Lower lobe of right lung (tissue), 2 donors: ENCODE results near the gene RNF207. TPM values are rescaled to one million over a fixed set of nuclear protein-coding genes. Genes with fewer than 3 reads are reported as not detected.

Experiments used
- ATAC-seq, 2 donors: fragments of 200-7000 bp; cut with Tn5 transposase; one replicate each; pipeline ENCODE4 v1.9.1; 2020 to 2022; ENCODE audit warnings: mild to moderate bottlenecking in 2 of 2, moderate library complexity in 2 of 2
- DNase-seq: peaks from one replicate; pipeline ENCODE4 v3.0.0-alpha.2; 2020
- H3K27ac ChIP-seq: fragments of 200-600 bp; one replicate; pipeline ENCODE4 v1.8.0; 2022
- H3K27me3 ChIP-seq: fragments of 200-600 bp; one replicate; pipeline ENCODE4 v1.8.0; 2022; ENCODE audit warnings: low read depth
- H3K36me3 ChIP-seq: fragments of 200-600 bp; one replicate; pipeline ENCODE4 v1.8.0; 2022; ENCODE audit warnings: mild to moderate bottlenecking
- H3K4me1 ChIP-seq: fragments of 200-600 bp; one replicate; pipeline ENCODE4 v1.8.0; 2022
- H3K4me3 ChIP-seq: fragments of 200-600 bp; one replicate; pipeline ENCODE4 v1.8.0; 2022; ENCODE audit warnings: mild to moderate bottlenecking
- H3K9me3 ChIP-seq: fragments of 200-600 bp; one replicate; pipeline ENCODE4 v1.8.0; 2022
- intact Hi-C: fragments of 100-400 bp; cut with DNase I; formaldehyde crosslinking; loops from one replicate; pipeline ENCODE4 v1.11.0; 2022
- total RNA-seq: library from RNA; stranded (reverse); fragmentation: NEBNext Ultra II Directional; extraction: Animal tissue kit (Norgen Biotek cat#: 25700); gene quantifications from one replicate; pipeline ENCODE4 v1.2.1, GENCODE V29; 2021
- TF ChIP-seq, protein P1 (sequence below): fragments of 200-600 bp; IDR thresholded peaks from one replicate; pipeline ENCODE4 v1.8.0; 2022; ENCODE audit warnings: antibody characterized with exemption, mild to moderate bottlenecking
- donor health status: DM: no; HTN: yes; CAD: no; lungs with severe emphysema.

Gene RNF207
- total RNA-seq, 1 donor from 2014 or later, result 14.0 TPM

DNA sequence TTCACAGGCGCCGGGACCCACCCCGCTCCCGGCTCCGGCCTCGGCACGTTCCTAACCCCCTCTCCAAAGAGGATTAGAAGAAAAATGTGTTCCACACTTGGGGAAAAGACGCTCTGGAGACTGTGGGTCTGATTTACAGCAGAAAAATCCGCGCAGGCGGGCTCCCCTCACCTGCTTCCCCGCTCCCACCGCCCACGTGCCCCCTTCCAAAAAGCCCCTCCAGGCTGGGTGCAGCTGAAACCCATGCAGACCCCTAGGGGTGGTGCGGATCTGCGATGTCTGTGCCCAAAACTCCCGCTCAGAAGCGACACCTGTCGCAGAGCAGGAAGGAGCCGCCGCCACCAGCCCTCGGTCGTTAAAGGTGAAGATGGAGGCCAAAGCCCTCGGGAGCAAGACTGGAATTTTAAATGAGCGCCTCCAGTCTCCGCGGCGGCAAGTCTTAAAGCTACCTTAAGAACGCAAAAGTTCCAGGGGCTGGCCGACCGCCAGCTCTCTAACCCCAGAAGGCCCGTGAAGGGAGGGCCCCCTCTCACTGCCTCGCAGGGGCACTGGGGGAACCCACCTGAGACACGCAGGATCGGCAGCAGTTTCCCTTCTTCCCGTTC, 25.1 kb upstream of the RNF207 start:
- TF ChIP-seq, protein P1, sequence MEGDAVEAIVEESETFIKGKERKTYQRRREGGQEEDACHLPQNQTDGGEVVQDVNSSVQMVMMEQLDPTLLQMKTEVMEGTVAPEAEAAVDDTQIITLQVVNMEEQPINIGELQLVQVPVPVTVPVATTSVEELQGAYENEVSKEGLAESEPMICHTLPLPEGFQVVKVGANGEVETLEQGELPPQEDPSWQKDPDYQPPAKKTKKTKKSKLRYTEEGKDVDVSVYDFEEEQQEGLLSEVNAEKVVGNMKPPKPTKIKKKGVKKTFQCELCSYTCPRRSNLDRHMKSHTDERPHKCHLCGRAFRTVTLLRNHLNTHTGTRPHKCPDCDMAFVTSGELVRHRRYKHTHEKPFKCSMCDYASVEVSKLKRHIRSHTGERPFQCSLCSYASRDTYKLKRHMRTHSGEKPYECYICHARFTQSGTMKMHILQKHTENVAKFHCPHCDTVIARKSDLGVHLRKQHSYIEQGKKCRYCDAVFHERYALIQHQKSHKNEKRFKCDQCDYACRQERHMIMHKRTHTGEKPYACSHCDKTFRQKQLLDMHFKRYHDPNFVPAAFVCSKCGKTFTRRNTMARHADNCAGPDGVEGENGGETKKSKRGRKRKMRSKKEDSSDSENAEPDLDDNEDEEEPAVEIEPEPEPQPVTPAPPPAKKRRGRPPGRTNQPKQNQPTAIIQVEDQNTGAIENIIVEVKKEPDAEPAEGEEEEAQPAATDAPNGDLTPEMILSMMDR, result no peak
- Histone ChIP-seq H3K27ac (no peak overlapping the region), H3K27me3 (peaks cover 48% of the 10 kb centered on the region), H3K36me3 (peaks cover 5% of the 10 kb centered on the region), H3K4me1 (peaks cover 13% of the 10 kb centered on the region), H3K4me3 (no peak overlapping the region), H3K9me3 (no peaks in the 10 kb centered on the region)
- intact Hi-C loops, result no loop called here
- DNase-seq, result no peak
- no peak for ATAC-seq

DNA sequence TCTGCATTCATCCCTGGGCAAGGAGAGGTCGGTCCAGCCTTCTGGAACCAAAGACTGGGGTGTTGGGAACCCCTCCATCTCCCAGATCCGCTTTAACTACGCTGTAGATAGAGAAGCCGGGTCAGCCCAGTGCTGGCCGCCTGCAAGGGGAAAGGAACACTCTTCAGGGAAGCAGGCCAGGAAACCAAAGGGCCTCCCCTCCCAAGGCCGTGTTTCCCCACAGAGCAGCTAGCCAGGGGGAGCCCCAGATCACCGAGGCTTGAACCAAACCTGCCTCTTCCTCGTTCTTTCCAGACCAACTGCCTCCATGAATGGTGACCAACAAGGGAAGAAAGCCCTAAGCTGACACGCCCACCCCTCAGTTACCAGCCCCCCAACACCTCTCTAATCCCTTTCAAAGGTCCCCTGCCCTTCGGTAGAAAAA, 24.6 kb upstream of the RNF207 start:
- no peak overlapping the region for H3K4me3 ChIP-seq
- H3K9me3 ChIP-seq, result no peaks in the 10 kb centered on the region
- peaks cover 9% of the 10 kb centered on the region for H3K36me3 ChIP-seq
- DNase-seq (no peak), ATAC-seq (peak in 1 of 2 donors; percentile 10)
- peaks cover 43% of the 10 kb centered on the region for H3K27me3 ChIP-seq
- H3K27ac ChIP-seq, result no peak overlapping the region
- intact Hi-C loops, result no loop called here
- TF ChIP-seq, protein P1, result no peak
- peaks cover 13% of the 10 kb centered on the region for H3K4me1 ChIP-seq

GRCh38 chr1:6183520-6183989, 22.4 kb upstream of the RNF207 start:
- no peak overlapping the region for H3K4me3 ChIP-seq
- intact Hi-C loops, result no loop called here
- TF ChIP-seq, protein P1, result no peak
- DNase-seq (no peak), ATAC-seq (no peak)
- H3K4me1 ChIP-seq, result peaks cover 13% of the 10 kb centered on the region
- peaks cover 28% of the 10 kb centered on the region for H3K36me3 ChIP-seq
- H3K27ac ChIP-seq, result no peak overlapping the region
- no peaks in the 10 kb centered on the region for H3K9me3 ChIP-seq
- H3K27me3 ChIP-seq, result peaks cover 21% of the 10 kb centered on the region

DNA sequence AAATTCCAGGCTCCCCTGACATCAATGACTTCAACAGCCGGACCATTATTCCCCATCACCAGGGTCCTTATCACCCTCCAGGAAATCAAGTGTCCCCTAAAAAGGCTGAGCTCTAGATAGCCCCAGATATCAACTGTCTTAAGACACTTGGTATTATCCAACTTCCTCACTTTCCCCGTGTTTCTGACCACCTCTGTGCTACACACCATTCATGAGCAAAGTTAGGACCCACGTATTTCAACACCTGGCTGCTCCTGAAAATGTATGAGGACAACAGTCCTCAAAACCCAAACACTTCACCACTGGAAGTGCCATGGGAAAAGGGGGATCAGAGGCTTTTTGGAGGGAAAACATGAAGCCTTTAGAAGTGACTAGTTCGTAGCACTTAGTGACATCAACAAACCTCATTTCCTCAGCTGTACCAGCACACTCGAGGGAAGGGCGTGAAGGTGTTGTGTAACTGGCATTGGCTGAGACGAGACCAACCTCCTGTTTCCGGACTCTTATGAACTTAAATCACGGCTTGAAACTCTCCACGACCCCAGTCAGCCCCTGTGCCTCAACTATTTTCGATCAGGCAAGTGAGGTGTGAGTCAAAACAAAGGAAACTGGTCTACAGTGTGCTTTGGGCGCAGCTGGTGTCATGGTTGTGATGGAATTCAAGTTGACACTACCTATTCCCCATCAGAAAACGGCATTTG, 21.7 kb upstream of the RNF207 start:
- peaks cover 14% of the 10 kb centered on the region for H3K27me3 ChIP-seq
- no peak for ATAC-seq
- H3K36me3 ChIP-seq, result peaks cover 35% of the 10 kb centered on the region
- intact Hi-C loops, result no loop called here
- H3K27ac ChIP-seq, result no peak overlapping the region
- H3K9me3 ChIP-seq, result no peaks in the 10 kb centered on the region
- H3K4me1 ChIP-seq, result peaks cover 7% of the 10 kb centered on the region
- DNase-seq, result no peak
- no peak overlapping the region for H3K4me3 ChIP-seq
- TF ChIP-seq, protein P1, result no peak

DNA sequence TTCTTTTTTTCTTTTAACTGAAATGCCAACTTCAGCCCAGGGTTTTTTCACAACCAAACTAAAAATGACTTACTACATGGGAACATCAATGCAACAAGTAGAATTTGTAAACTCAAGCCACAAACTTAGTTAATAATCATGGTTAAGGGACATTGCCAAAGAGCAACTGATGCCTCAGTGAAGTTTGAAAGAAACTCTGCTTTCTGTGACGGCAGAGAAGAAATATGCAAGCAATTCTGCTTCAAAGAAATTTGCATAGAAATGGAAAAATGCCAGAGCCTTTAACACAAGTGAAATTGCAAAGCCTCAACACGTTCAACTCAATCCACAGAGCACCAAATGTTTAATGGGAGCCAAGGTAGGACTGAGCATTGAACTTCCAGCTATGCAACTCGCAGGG, 20.8 kb upstream of the RNF207 start:
- Histone ChIP-seq H3K36me3 (peaks cover 44% of the 10 kb centered on the region), H3K4me3 (no peak overlapping the region), H3K27ac (no peak overlapping the region), H3K9me3 (no peaks in the 10 kb centered on the region), H3K27me3 (peaks cover 12% of the 10 kb centered on the region), H3K4me1 (peaks cover 7% of the 10 kb centered on the region)
- TF ChIP-seq, protein P1, result no peak
- no peak for ATAC-seq
- DNase-seq, result no peak
- intact Hi-C loops, result no loop called here
